Measurements from ENCODE around the gene PGGHG.

PGGHG gene

DNA sequence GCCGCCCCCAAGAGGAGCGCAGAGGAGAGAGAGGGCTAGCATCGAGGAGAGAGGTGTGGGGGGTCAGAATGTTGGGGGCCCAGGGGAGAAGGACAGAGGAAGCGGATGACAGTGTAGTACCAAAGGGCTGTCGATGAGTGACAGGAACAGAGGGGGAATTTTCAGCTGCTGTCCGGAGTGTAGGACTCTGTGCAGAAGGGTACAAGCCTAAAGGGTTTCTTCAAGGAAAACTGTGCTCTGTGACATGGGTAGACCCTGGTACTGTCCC lies 16.1 kb upstream of the PGGHG start:
- TF ChIP-seq CTCF (IDR thresholded peaks at IDR 0.05; ENCODE audit: borderline replicate concordance, control extremely low read depth, extremely low read depth, insufficient read depth, missing control alignments), result no peak
- no peak for DNase-seq (ENCODE audit: low spot score)
- in situ Hi-C loops (cut with MboI; ENCODE audit: low sequenced_read_pairs, unreplicated experiment), result no loop called here

DNA sequence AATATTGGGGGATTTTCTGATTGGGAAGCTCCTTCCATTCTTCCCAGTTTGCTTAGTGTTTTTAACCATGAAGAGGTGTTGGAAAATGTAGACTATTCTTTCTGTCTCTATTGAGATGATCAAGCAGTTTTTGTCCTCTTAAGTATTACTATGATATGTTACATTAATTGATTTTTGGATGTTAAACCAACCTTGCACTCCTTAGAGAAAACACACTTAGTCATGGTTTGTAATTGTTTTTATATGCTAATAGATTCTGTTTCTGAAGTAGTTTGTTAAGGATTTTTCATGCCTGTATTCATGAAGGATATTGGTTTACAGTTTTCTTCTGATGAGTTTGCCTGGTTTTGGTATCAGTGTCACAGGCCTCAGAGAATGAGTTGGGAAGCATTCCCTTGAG lies 12.7 kb upstream of the PGGHG start:
- no peak for TF ChIP-seq CTCF (IDR thresholded peaks at IDR 0.05; ENCODE audit: borderline replicate concordance, control extremely low read depth, extremely low read depth, insufficient read depth, missing control alignments)
- DNase-seq (ENCODE audit: low spot score), result no peak
- in situ Hi-C loops (cut with MboI; ENCODE audit: low sequenced_read_pairs, unreplicated experiment), result no loop called here

DNA sequence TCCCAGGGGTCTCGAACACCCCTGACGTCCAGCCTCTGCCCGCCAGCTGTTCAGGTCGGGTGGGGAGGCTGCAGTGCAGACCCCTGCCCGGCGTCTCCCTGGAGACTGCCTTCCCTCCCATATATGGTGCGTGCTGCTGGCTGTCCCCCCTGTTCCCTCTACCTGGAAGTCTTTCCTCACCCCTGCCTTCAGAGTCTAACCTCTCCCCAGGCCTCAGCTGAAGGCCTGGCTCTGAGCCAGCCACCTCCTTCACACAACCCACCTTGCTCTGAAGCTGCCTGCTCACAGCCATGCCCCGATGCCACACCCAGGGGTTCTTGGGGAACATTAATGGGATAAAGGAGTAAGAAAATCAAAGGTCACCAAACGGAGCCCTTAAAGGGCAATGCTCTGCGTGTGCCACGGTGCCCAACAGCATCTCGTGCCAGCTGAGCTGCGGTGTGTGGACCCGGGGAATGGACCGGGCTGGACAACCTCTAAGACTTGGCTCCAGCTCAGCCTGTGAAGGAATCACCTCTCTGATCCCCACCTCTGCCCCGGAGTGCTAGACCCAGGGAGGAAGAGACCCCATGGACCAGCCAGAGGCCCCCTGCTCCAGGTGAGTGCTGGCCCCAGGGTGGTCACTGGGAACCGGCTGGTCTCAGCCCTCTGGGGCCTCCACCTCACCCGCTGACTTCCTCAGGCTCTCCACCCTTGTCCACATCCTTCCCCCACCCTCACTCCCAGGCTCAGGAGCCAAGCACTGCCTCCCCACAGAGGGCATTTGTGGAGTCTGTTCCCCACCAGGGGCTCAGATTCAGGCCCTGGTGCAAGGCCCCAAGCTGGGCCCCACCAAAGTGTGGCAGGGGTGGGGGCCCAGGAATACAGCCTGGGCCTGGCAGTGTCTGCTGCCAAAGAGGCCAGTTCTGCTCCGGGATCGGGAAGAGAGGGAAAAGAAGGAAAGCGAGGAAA lies 10.7 kb upstream of the PGGHG start, which contains the start of gene NLRP6:
TSS of gene NLRP6 (plus strand) at position 407 of the 951 bp plus-strand sequence. CDS start at position 570, 163 bp downstream.
- in situ Hi-C loops (cut with MboI; ENCODE audit: low sequenced_read_pairs, unreplicated experiment), result no loop called here
- no peak for TF ChIP-seq CTCF (IDR thresholded peaks at IDR 0.05; ENCODE audit: borderline replicate concordance, control extremely low read depth, extremely low read depth, insufficient read depth, missing control alignments)
- DNase-seq (ENCODE audit: low spot score), result peak; percentile 25

- TF ChIP-seq CTCF (IDR thresholded peaks at IDR 0.05; ENCODE audit: borderline replicate concordance, control extremely low read depth, extremely low read depth, insufficient read depth, missing control alignments), result no peak
- peak; percentile 43 for DNase-seq (ENCODE audit: low spot score)
- in situ Hi-C loops (cut with MboI; ENCODE audit: low sequenced_read_pairs, unreplicated experiment), result no loop called here
Measured at GRCh38 chr11:279040-279965, 9.6 kb upstream of the PGGHG start.

- TF ChIP-seq CTCF (IDR thresholded peaks at IDR 0.05; ENCODE audit: borderline replicate concordance, control extremely low read depth, extremely low read depth, insufficient read depth, missing control alignments), result no peak
- in situ Hi-C loops (cut with MboI; ENCODE audit: low sequenced_read_pairs, unreplicated experiment), result no loop called here
- peak; percentile 63 for DNase-seq (ENCODE audit: low spot score)
Measured at GRCh38 chr11:279966-280705, 8.8 kb upstream of the PGGHG start.

Measured in GM13976 (cell line).